NB4 (cell line): Measurements from ENCODE around the gene TENM4.
A peak's percentile ranks its signal among the peaks of the same experiment; 100 is the strongest.

Source experiments
- DNase-seq: peaks from one replicate; pipeline ENCODE4 v3.0.0; 2010; ENCODE audit warnings: low read depth
- H3K4me3 ChIP-seq: one replicate; pipeline ENCODE4 v1.5.1; 2011; ENCODE audit warnings: mild to moderate bottlenecking, low read depth, low read length, moderate library complexity
- CTCF ChIP-seq: IDR thresholded peaks from one replicate; pipeline ENCODE4 v1.5.1; 2012; ENCODE audit warnings: low read depth, low read length
- MAX ChIP-seq: IDR thresholded peaks from 2 replicates; pipeline ENCODE4 v1.6.1; 2011; ENCODE audit warnings: low read depth, low read length
- MYC ChIP-seq: IDR thresholded peaks from 2 replicates; pipeline ENCODE4 v1.6.1; 2011; ENCODE audit warnings: low read depth, low read length
- POLR2A ChIP-seq: IDR thresholded peaks from 2 replicates; pipeline ENCODE4 v1.6.1; 2011; ENCODE audit warnings: mild to moderate bottlenecking; ENCODE audit not compliant: insufficient read length; ENCODE audit errors: extremely low read depth

Gene TENM4

GRCh38 chr11:78685156-78685555, 755.7 kb downstream of the TENM4 start:
- no peak overlapping the region for H3K4me3 ChIP-seq
- no peak for DNase-seq
- TF ChIP-seq POLR2A (no peak), MAX (no peak), CTCF (no peak), MYC (no peak)

GRCh38 chr11:78684377-78684776, 756.5 kb downstream of the TENM4 start:
- no peak overlapping the region for H3K4me3 ChIP-seq
- TF ChIP-seq CTCF: no peak
- TF ChIP-seq POLR2A: no peak
- TF ChIP-seq MAX: no peak
- TF ChIP-seq MYC: no peak
- peak; percentile 8 for DNase-seq

GRCh38 chr11:78683774-78684173, 757.1 kb downstream of the TENM4 start:
- TF ChIP-seq MAX (no peak), CTCF (no peak), MYC (no peak), POLR2A (no peak)
- no peak overlapping the region for H3K4me3 ChIP-seq
- DNase-seq: no peak

- no peak for TF ChIP-seq CTCF
- TF ChIP-seq POLR2A: no peak
- no peak for TF ChIP-seq MAX
- TF ChIP-seq MYC: no peak
- DNase-seq: no peak
- no peak overlapping the region for H3K4me3 ChIP-seq
Observed at GRCh38 chr11:78676026-78676557, 764.7 kb downstream of the TENM4 start.

- no peak for TF ChIP-seq MYC
- no peak for TF ChIP-seq POLR2A
- no peak for TF ChIP-seq CTCF
- TF ChIP-seq MAX: no peak
- no peak for DNase-seq
- no peak overlapping the region for H3K4me3 ChIP-seq
Observed at GRCh38 chr11:78672850-78673620, 767.8 kb downstream of the TENM4 start.
